GM19438 (cell line): ENCODE measurements around the gene LARP1.
A peak's percentile ranks its signal among the peaks of the same experiment; 100 is the strongest.
"Not testable (repeated sequence)": the region's sequence is repeated elsewhere in the genome, so short reads cannot be mapped to it uniquely, and the experiment has no call there.

ENCODE experiments used
- ATAC-seq: cut with Tn5 transposase; IDR thresholded peaks from one replicate; pipeline ENCODE4 v1.9.1; 2021; ENCODE audit warnings: low read depth; ENCODE audit not compliant: unreplicated experiment

Gene LARP1

GRCh38 chr5:154759868-154760267 is 4.7 kb downstream of the LARP1 start:
- not testable (repeated sequence) for ATAC-seq

- ATAC-seq, result no peak
Observed at GRCh38 chr5:154761046-154761736, 6.0 kb downstream of the LARP1 start.

GRCh38 chr5:154762261-154762660 is 7.1 kb downstream of the LARP1 start:
- ATAC-seq, result no peak

- no peak for ATAC-seq
Observed at GRCh38 chr5:154762700-154763099, 7.5 kb downstream of the LARP1 start.

- no peak for ATAC-seq
Observed at GRCh38 chr5:154764967-154765366, 9.8 kb downstream of the LARP1 start.

- no peak for ATAC-seq
Observed at GRCh38 chr5:154765396-154765925, 10.3 kb downstream of the LARP1 start.

- no peak for ATAC-seq
Observed at GRCh38 chr5:154766558-154767281, 11.5 kb downstream of the LARP1 start.

GRCh38 chr5:154767576-154767975 is 12.4 kb downstream of the LARP1 start:
- no peak for ATAC-seq

- ATAC-seq, result no peak
Observed at GRCh38 chr5:154768207-154768606, 13.0 kb downstream of the LARP1 start.

GRCh38 chr5:154770111-154770510 is 14.9 kb downstream of the LARP1 start:
- no peak for ATAC-seq

GRCh38 chr5:154771383-154771901 is 16.3 kb downstream of the LARP1 start:
- ATAC-seq, result no peak

- no peak for ATAC-seq
Observed at GRCh38 chr5:154773326-154773725, 18.1 kb downstream of the LARP1 start.

GRCh38 chr5:154776167-154776566 is 21.0 kb downstream of the LARP1 start:
- no peak for ATAC-seq

GRCh38 chr5:154778534-154778933 is 23.4 kb downstream of the LARP1 start:
- no peak for ATAC-seq

- ATAC-seq, result no peak
Observed at GRCh38 chr5:154779105-154779504, 23.9 kb downstream of the LARP1 start.

- peak; percentile 45 for ATAC-seq
Observed at GRCh38 chr5:154780128-154780527, 25.0 kb downstream of the LARP1 start.

- no peak for ATAC-seq
Observed at GRCh38 chr5:154782326-154782725, 27.1 kb downstream of the LARP1 start.

GRCh38 chr5:154782812-154783592 is 27.8 kb downstream of the LARP1 start:
- no peak for ATAC-seq

- ATAC-seq, result no peak
Observed at GRCh38 chr5:154783774-154784460, 28.7 kb downstream of the LARP1 start.

GRCh38 chr5:154784856-154785255 is 29.7 kb downstream of the LARP1 start:
- ATAC-seq, result no peak
